K562 (cell line): ENCODE measurements around the gene VPS13C. TPM values are rescaled to one million over a fixed set of nuclear protein-coding genes. Genes with fewer than 3 reads are reported as not detected.

ENCODE experiments used
- ATAC-seq: fragments of 200-7000 bp; cut with Tn5 transposase; 3 replicates; pipeline ENCODE4 v1.9.1; 2020; ENCODE audit warnings: moderate library complexity
- BruUV-seq: library from RNA; stranded (reverse); fragments of 400-500 nt; replicated peaks from 2 replicates; lab custom pipeline; 2021; lab: Mats Ljungman, UMichigan
- CTCF ChIA-PET: fragments of 300-600 bp; formaldehyde crosslinking; extraction: SDS; loops from one replicate; lab custom pipeline; 2021; ENCODE audit warnings: low intra/inter-chr PET ratio; lab: Yijun Ruan, JAX
- POLR2A ChIA-PET: fragments of 300-600, 350-650 bp; sonication (Branson Sonifier 250); formaldehyde crosslinking; extraction: SDS; loops from one replicate; lab custom pipeline; 2021; ENCODE audit warnings: antibody characterized with exemption, inconsistent platforms; lab: Yijun Ruan, JAX
- DNase-seq, 4 experiments: peaks; one replicate each; pipeline versions ENCODE4 v3.0.0 to v3.0.0-alpha.2; 2011 to 2018; ENCODE audit warnings: low spot score in 3 of 4, mixed read lengths in 3 of 4; ENCODE audit errors: extremely low read depth in 1 of 4
- FAIRE-seq: peaks from 2 replicates; lab custom pipeline; 2011; peaks lifted over from hg19 to GRCh38; lab: Jason Lieb, UNC
- H2AFZ ChIP-seq: 2 replicates; pipeline ENCODE4 v1.6.0; 2011; ENCODE audit warnings: low read depth, low read length, control low read depth, inconsistent platforms
- H3K27ac ChIP-seq: fragments of 200-600 bp; 3 replicates; pipeline ENCODE4 v1.8.0; 2011; ENCODE audit warnings: low read depth, mild to moderate bottlenecking, control low read depth, inconsistent platforms, low read length, moderate library complexity, mixed read lengths; ENCODE audit errors: extremely low read depth
- H3K27me3 ChIP-seq, 2 experiments: fragments of 300-600 bp in 1 of 2; 2 replicates in 1 of 2; 3 replicates in 1 of 2; pipeline versions ENCODE4 v1.6.0 to v1.8.0; 2011; ENCODE audit warnings: inconsistent platforms in 2 of 2, low read length in 2 of 2, mild to moderate bottlenecking in 1 of 2, mixed read lengths in 1 of 2, moderate library complexity in 1 of 2; ENCODE audit not compliant: control insufficient read depth in 2 of 2, insufficient read depth in 2 of 2
- H3K36me3 ChIP-seq: fragments of 300-600 bp; 3 replicates; pipeline ENCODE4 v1.8.0; 2011; ENCODE audit warnings: mild to moderate bottlenecking, low read length, inconsistent platforms; ENCODE audit not compliant: control insufficient read depth, insufficient read depth
- H3K4me1 ChIP-seq, 2 experiments: fragments of 200-600 bp in 1 of 2; replicated peaks in 1 of 2; 2 replicates in 1 of 2; 3 replicates in 1 of 2; pipeline versions ENCODE4 v1.5.1 to v1.8.0; 2011; ENCODE audit warnings: inconsistent platforms in 2 of 2, low read length in 2 of 2, mild to moderate bottlenecking in 1 of 2, mixed read lengths in 1 of 2, moderate library complexity in 1 of 2; ENCODE audit not compliant: control insufficient read depth in 2 of 2, insufficient read depth in 2 of 2
- H3K4me2 ChIP-seq: 2 replicates; pipeline ENCODE4 v1.6.1; 2011; ENCODE audit warnings: low read length, control low read depth, inconsistent platforms, mixed read lengths; ENCODE audit not compliant: insufficient read depth
- H3K4me3 ChIP-seq: fragments of 200-600 bp; sonication (generic), shearing (Covaris generic); 2 replicates; pipeline ENCODE4 v1.5.1; 2016; ENCODE audit warnings: control low read depth, inconsistent platforms
- H3K79me2 ChIP-seq: fragments of 200-600 bp; 3 replicates; pipeline ENCODE4 v1.8.0; 2011; ENCODE audit warnings: low read length, inconsistent platforms; ENCODE audit not compliant: control insufficient read depth, insufficient read depth
- H3K9ac ChIP-seq, 2 experiments: 2 replicates each; pipeline versions ENCODE4 v1.6.0 to v1.6.1; 2011; ENCODE audit warnings: low read depth in 2 of 2, low read length in 2 of 2, control low read depth in 1 of 2, inconsistent platforms in 1 of 2, mild to moderate bottlenecking in 1 of 2, mixed read lengths in 1 of 2; ENCODE audit not compliant: insufficient read depth in 1 of 2
- H3K9me1 ChIP-seq: one replicate; pipeline ENCODE4 v1.6.0; 2011; ENCODE audit warnings: inconsistent platforms, mild to moderate bottlenecking, low read length, moderate library complexity; ENCODE audit not compliant: control insufficient read depth, insufficient read depth
- H3K9me3 ChIP-seq: replicated peaks from 2 replicates; pipeline ENCODE4 v1.5.1; 2011; ENCODE audit warnings: low read depth, low read length, inconsistent platforms; ENCODE audit not compliant: control insufficient read depth, insufficient read depth
- H4K20me1 ChIP-seq: replicated peaks from 2 replicates; pipeline ENCODE4 v1.6.1; 2011; ENCODE audit warnings: low read length, inconsistent platforms, mixed read lengths; ENCODE audit not compliant: control insufficient read depth, insufficient read depth
- CBFA2T3 ChIP-seq: fragments of 450-650 bp; IDR thresholded peaks from 2 replicates; pipeline ENCODE4 v1.6.1; 2017
- CXXC5 ChIP-seq: fragments of 250-450 bp; sonication (Bioruptor Pico); IDR thresholded peaks from 2 replicates; pipeline ENCODE4 v1.8.0; 2022; ENCODE audit warnings: inconsistent platforms, mild to moderate bottlenecking, moderate library complexity
- ESRRA ChIP-seq: fragments of 450-650 bp; IDR thresholded peaks from 2 replicates; pipeline ENCODE4 v1.6.1; 2014; ENCODE audit warnings: low read depth, mild to moderate bottlenecking, moderate library complexity, borderline replicate concordance
- GTF2A2 ChIP-seq: IDR thresholded peaks from 2 replicates; pipeline ENCODE4 v1.6.1; 2016; ENCODE audit warnings: mild to moderate bottlenecking, missing genetic modification characterization, missing compliant biosample characterization
- HINFP ChIP-seq: fragments of 450-650 bp; conservative IDR thresholded peaks from 2 replicates; pipeline ENCODE4 v1.6.1; 2016; ENCODE audit warnings: missing genetic modification characterization, low read depth, mild to moderate bottlenecking, control low read depth, missing compliant biosample characterization
- JUNB ChIP-seq: fragments of 450-650 bp; formaldehyde crosslinking; conservative IDR thresholded peaks from 2 replicates; pipeline ENCODE4 v1.4.0; 2020; ENCODE audit warnings: mild to moderate bottlenecking
- KLF6 ChIP-seq: fragments of 250-450 bp; sonication (Bioruptor Pico); IDR thresholded peaks from 2 replicates; pipeline ENCODE4 v1.4.0; 2020; ENCODE audit warnings: mild to moderate bottlenecking, moderate library complexity, borderline replicate concordance
- PCBP1 ChIP-seq: fragments of 200-400 bp; formaldehyde crosslinking; IDR thresholded peaks from 2 replicates; pipeline ENCODE4 v1.6.1; 2018; ENCODE audit warnings: mild to moderate bottlenecking, low read depth, low read length; ENCODE audit not compliant: poor library complexity, severe bottlenecking
- PML ChIP-seq: IDR thresholded peaks from 2 replicates; pipeline ENCODE4 v1.6.1; 2012; ENCODE audit warnings: low read length, inconsistent platforms
- SMARCA5 ChIP-seq: fragments of 450-650 bp; IDR thresholded peaks from 2 replicates; pipeline ENCODE4 v1.6.1; 2016
- SRSF1 ChIP-seq: fragments of 200-400 bp; formaldehyde crosslinking; IDR thresholded peaks from 2 replicates; pipeline ENCODE4 v1.6.1; 2017; ENCODE audit warnings: mild to moderate bottlenecking, low read depth, low read length, moderate library complexity
- WGBS: fragments of 100-300 bp; shearing (Covaris generic); methylation state at CpG from one replicate; pipeline ENCODE4 v1.1.6; 2016; ENCODE audit warnings: low coverage, mixed read lengths; ENCODE audit not compliant: insufficient coverage; ENCODE audit errors: missing lambda C conversion rate; 5-methylcytosine and 5-hydroxymethylcytosine counted together
- in situ Hi-C: fragments of 300-500 bp; cut with MboI; formaldehyde crosslinking; loops from 4 replicates; pipeline ENCODE4 v1.15.0; 2018; ENCODE audit warnings: inconsistent platforms, mixed read lengths
- intact Hi-C: fragments of 100-400 bp; cut with micrococcal nuclease; formaldehyde crosslinking; loops from 2 replicates; pipeline ENCODE4 v1.14.2; 2022
- polyA plus RNA-seq, 8 experiments: library from polyadenylated mRNA; depleted of rRNA in 4 of 8; stranded (reverse) in 5 of 8; unstranded in 3 of 8; fragments of >200 nt; fragmentation: Nextera tagmentation in 2 of 8; fragmentation: Illumina TruSeq in 1 of 8; extraction: Ambion mirVana in 2 of 8; extraction: Trizol in 1 of 8; gene quantifications; 2 replicates each; pipeline versions ENCODE4 v1.2.1 to v1.2.3, GENCODE V29; 2011 to 2014; ENCODE audit warnings: inconsistent platforms in 1 of 8, missing spikeins in 1 of 8
- total RNA-seq, 7 experiments: library from RNA; depleted of rRNA in 6 of 7; stranded (reverse); fragments of >200 nt in 6 of 7; fragmentation: Illumina TruSeq in 2 of 7; extraction: Trizol in 2 of 7; gene quantifications; 2 replicates each; pipeline versions ENCODE4 v1.2.1 to v1.2.3, GENCODE V29; 2011 to 2021; ENCODE audit warnings: low replicate concordance in 1 of 7

Gene VPS13C
- total and polyA plus RNA-seq, 9 of the 15 experiments (the other 6 are each of a cell fraction or from before 2014, with no cell fraction given), result 5.2 to 32.3 (median 15.7) TPM

- POLR2A ChIA-PET, result interaction anchor here (0.8 to 1.7 kb wide), 3 partner anchors 10 to 20 kb away, joined by 4 to 6 read pairs (median 5); no protein-coding TSS in a partner anchor
- no peak overlapping the region for H3K9ac ChIP-seq
- no peak overlapping the region for H3K27ac ChIP-seq
- no peaks in the 10 kb centered on the region for H4K20me1 ChIP-seq
- DNase-seq, result no peak
- BruUV-seq, result no TSS peak
- H3K4me2 ChIP-seq, result no peak overlapping the region
- H3K4me3 ChIP-seq, result no peak overlapping the region
- H3K9me3 ChIP-seq, result no peaks in the 10 kb centered on the region
- H3K27me3 ChIP-seq, result peaks cover 4% of the 10 kb centered on the region in 2 experiments; a peak in 1 of 5 replicates
- no peaks in the 10 kb centered on the region for H3K4me1 ChIP-seq
- intact Hi-C loops, result loop anchor here (10.0 kb wide), 2 partner anchors 156 to 216 kb away; no protein-coding TSS in a partner anchor
- no peaks in the 10 kb centered on the region for H3K9me1 ChIP-seq
- 0% methylated on average over 1 of the region's 1 CpG for WGBS
- no peaks in the 10 kb centered on the region for H3K36me3 ChIP-seq
- H3K79me2 ChIP-seq, result no peaks in the 10 kb centered on the region
- TF ChIP-seq ESRRA (no peak), CXXC5 (CRISPR knock-in tag) (no peak), JUNB (CRISPR knock-in tag) (no peak), KLF6 (no peak), SRSF1 (no peak), HINFP (no peak), GTF2A2 (tag) (no peak), PCBP1 (no peak), SMARCA5 (no peak), CBFA2T3 (no peak), PML (no peak)
- TF ChIP-seq, all 486 proteins: peak for 0
- CTCF ChIA-PET, result no interaction called here
- ATAC-seq (no peak), FAIRE-seq (no peak)
- in situ Hi-C loops, result no loop called here
- no peak overlapping the region for H2AFZ ChIP-seq
Measured at GRCh38 chr15:62088353-62088693, 28.1 kb upstream of the VPS13C start.
